GM18520 (cell line): ENCODE data around the gene CST6.
"Not testable (repeated sequence)": the region's sequence is repeated elsewhere in the genome, so short reads cannot be mapped to it uniquely, and the experiment has no call there.

Source experiments
- ATAC-seq: cut with Tn5 transposase; IDR thresholded peaks from one replicate; pipeline ENCODE4 v1.9.1; 2021; ENCODE audit not compliant: unreplicated experiment

Gene CST6

DNA sequence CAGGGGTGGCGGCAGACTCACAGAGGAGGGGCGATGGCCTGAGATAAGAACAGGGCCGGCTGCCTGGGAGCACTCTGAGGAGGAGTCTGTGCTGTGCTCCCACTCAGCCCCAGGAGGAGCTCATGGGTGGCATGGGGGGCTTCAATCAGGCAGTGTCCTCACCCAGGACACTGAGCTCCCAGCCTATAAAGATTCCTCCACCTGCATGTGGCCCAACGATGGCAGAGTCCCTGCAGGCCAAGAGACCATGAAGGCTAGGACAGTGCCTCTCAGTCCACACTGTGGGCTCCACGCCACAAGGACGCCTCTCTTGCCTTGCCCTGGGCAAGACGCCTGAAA lies 1.9 kb downstream of the CST6 start:
- no peak for ATAC-seq

DNA sequence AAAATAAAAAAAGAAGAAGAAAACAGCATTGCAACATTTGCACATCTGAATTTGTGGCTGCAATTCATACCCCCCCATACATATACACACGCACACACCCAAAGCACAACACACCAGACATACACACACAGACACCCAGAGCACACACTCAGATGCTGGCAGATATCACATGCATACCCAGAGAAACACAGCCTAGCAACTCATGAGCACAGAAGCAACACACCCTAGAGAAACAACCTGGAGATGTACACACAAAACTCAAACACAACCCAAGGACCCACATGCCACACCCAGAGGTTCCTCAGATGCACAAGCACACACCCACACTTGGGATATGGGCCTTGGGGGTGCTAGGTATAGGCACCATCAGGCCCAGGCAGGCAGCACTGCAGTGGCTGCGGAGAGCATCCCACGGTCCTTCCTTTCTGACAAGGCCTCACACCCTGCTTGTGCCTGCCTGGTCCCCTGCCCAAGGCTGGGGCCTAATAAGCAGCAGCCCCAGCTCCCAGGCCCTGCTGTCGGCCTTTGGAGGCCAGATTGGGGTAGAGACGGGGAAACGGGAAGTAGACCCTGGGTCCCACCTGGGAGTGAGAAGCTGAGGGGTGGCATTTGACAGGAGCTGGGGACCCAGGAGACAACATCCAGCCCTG lies 3.1 kb downstream of the CST6 start:
- no peak for ATAC-seq

DNA sequence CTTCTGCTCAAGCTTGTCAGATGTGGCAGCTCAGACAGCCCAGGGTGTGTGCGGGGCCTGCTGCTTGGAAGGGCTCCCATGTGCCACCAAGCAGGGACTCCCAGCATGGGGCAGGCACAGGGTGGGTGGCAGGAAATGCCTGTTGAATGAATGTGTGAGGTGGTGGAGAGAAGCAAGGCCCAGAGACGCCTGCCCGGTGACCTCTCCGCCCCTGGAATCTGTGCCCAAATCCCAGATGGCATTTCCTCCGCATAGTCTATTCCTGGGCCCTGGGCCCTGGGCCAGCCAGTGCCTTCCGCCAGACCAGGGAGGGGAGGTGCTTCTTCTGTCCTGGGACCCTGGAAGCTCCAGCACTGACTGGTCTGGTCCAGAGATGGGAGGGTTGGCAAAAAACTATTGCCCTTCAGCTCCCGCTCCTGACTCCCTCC lies 3.7 kb downstream of the CST6 start:
- no peak for ATAC-seq

- ATAC-seq, result no peak
Measured at GRCh38 chr11:66015936-66016792, 4.4 kb downstream of the CST6 start.

GRCh38 chr11:66016793-66017177 lies 5.0 kb downstream of the CST6 start:
- no peak for ATAC-seq

DNA sequence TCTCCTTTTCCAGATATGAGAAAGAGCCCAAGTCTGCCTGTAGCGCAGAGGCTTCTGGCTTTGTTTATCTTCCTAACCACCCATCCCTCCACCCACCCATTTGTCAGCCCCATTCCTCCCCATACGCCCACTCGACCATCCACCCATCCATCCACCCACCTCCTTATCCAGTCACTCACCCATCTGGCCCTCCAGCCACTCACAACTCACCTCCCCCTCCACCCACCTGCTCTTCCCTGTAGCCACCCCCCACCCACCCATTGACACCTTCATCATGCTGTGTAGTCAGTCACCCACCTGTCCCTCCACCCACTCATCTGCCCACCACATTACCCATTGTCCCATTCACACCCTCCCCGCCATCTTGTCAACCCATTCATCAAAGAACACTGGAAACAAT lies 5.5 kb downstream of the CST6 start:
- ATAC-seq, result no peak

- no peak for ATAC-seq
Measured at GRCh38 chr11:66020212-66020611, 8.4 kb downstream of the CST6 start.

DNA sequence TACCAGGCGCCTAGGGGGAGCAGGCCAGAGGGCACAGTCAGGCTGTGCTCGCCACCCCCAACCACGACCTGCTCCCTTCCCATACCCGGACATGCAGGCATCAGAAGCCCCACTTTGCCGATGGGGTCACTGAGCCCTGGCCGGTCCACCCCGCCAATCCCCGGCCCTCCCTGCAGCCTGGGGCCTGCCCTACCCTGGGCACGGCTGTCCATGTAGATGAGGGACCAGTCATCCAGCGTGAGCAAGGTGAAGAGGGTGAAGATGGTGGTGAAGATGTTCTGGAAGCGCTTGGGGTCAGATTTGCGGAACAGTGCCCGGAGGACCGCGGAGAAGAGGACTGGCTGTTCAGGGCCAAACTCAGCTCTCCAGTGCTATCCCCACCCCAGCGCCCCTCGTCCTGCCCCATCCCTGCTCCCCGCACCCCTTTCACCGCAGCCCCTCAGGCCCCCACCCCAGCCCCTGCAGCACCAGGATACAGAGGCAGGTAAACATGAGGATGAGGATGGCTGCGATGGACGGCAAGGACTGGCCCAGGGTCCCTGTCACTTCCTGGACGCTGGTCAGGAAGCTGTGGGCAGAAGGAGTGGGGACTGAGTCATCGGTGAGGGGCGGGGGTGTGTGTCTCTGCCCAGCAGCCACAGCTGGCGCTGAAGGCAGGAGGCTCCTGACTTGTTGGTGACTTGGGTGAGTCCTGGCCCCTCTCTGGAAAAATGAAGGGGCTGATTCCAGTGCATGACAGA lies 9.0 kb downstream of the CST6 start:
- no peak for ATAC-seq

DNA sequence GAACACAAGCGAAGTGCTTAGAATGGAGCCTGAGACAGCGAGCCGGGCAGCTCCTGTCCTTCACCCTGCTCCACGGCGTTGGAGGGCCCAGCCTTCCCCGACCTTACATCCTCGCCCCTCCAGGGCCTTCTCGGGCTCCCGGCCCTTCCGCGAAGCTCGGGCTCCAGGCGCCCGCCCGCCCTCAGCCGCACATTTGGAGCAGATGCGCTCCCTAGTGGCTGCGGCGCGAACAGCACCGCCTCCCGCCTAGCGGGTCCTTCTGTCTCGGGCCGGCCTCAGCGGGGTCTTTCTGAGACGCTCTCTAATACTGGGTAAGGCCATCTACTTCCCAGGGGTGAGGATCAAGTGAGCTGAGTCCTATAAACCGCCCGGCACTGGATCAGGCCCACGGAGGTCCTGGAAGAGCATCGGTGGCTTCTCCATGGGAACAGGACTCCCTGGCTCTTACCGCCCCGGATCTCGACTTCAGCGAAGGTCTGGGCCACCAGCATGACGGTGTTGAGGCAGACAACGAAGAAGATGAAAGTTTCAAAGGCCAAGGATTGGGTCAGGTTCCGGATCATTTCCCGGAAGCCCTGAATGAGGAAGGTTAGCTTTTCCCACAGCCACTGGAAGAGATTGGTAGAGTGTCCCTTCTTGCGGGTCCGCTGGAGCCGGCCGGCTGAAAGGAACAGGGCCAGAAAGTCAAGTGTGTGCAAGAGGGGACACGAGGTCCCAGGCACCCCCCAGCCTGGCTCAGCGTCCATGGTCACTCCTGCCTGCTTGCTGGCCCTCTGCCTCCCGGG lies 10.8 kb downstream of the CST6 start:
- ATAC-seq, result no peak

DNA sequence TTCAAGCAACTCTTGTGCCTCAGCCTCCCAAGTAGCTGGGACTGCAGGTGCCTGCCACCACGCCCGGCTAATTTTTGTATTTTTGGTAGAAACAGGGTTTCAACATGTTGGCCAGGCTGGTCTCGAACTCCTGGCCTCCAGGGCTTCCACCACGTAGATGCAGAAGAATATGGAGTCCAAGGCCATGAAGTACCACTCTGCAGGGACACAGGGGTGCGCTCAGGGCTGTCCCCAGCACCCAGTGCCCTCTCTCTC lies 11.3 kb downstream of the CST6 start:
- not testable (repeated sequence) for ATAC-seq

DNA sequence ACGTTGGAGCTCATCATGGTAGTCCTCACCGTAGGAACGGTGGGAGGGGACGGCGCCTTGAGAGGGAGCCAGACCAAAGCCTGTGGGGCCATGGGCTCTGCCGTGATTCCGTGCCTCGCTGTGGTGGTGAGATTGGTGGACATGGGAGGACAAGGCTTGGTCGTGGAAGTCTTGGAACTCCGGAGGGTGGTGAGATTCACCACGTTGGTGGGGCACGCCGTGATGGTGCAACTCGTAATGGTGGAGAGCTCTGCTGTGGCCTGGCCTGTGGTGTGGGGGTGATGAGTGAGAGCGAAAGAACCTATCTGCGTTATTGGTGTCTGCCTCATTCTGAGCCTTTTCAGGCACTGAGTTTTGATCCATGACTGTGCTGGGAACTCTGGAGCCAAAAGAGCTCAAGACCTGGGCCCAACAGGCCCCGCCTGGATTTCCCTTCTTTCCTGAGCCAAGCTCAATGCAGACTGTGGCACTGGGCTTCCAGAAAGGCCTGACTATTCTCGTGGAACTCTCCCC lies 14.3 kb downstream of the CST6 start, which contains the start of gene CATSPER1:
CATSPER1 (minus strand) TSS at position 463 of the 513 bp plus-strand sequence; CDS start at position 363, 100 bp downstream.
- ATAC-seq, result no peak

DNA sequence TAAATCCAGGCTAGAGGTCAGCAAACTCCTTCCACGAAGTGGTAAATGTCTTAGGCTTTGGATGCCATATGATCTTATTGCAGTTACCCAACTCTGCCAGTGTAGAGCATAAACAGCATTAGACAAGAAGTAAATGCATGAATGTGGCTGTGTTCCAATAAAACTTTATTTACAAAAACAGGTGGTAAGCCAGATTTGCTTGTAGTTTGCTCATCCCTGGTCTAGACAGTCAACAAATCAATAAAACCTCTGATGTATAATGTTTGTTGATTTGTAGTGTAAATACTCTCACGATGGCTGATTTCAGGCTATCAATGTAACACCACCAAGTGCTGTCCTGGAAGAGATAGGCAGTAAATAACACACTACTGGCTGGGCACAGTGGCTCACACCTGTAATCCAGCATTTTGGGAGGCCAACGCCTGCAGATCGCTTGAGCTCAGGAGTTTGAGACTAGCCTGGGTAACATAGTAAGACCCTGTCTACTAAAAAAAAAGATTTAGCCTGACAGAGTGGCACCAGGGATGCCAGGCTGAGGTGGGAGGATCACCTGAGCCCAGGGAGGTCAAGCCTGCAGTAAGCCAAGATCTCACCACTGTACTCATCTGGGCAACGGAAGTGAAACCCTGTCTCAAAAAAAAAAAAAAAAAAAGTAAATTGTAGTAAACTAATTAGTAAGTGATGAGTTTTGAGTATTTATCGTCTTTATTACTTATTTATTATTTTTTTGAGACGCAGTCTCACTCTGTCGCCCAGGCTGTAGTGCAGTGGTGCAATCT lies 21.3 kb downstream of the CST6 start:
- no peak for ATAC-seq

DNA sequence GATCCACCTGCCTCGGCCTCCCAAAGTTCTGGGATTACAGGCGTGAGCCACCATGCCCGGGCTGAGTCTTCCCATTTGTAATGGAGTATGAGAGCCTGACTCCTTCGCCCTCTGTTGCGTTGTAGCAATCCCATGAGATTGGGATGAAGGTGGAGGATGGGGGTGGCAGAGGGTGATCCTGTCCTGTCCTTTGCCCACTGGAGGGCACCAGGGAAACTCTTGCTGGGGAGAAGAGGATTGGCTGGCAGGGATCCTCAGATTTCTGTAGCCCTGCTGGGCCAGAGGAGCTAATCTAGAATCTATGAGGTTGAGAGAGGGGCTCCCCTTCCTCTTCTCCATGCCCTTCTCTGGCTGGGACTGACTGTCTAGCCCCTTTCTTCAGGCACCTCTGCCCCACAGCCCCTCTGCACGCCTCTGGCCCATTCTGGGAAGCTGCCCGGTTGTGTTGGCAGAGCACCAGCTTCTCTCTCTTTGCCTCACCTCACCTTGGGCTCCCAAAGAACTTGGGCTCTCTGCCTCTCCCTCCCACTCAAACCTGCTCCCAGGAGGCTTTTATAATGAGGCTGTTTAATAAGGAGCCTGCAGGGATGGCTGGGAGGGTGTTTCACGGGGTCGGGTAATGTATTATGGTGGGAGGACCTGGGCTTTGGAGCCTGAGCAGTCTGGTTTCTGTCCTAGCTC lies 24.0 kb downstream of the CST6 start:
- ATAC-seq, result no peak

DNA sequence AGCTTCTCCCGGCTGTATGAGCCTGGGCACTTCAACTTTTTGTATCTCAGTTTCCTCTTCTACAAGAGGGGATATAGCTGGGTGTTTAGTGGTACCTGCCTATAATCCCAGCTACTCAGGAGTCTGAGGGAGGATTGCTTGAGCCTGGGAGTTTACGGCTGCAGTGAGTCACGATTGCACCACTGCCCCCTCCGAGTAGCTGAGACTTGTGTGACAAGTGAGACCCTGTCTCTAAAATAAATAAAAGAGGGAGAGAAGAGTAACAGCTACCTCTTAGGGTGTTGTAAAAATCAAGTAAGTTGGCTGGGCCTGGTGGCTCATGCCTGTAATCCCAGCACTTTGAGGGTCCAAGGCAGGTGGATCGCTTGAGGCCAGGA lies 24.5 kb downstream of the CST6 start:
- no peak for ATAC-seq

DNA sequence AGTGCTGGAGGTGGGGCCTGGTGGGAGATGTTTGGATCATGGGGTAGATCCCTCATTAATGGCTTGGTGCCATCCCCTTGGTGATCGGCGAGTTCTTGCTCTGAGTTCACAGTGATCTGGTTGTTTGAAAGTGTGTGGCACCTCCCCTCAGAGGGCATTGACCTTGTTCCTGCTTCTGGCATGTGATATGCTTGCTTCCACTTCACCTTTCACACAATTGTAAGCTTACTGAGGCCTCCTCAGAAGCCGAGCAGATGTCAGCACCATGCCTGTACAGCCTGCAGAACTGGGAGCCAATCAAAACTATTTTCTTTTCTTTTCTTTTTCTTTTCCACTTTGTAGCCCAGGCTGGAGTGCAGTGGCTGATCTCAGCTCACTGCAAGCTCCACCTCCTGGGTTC lies 25.5 kb downstream of the CST6 start:
- no peak for ATAC-seq

- no peak for ATAC-seq
Measured at GRCh38 chr11:66039765-66040164, 28.0 kb downstream of the CST6 start.

- no peak for ATAC-seq
Measured at GRCh38 chr11:66042227-66042995, 30.6 kb downstream of the CST6 start.

DNA sequence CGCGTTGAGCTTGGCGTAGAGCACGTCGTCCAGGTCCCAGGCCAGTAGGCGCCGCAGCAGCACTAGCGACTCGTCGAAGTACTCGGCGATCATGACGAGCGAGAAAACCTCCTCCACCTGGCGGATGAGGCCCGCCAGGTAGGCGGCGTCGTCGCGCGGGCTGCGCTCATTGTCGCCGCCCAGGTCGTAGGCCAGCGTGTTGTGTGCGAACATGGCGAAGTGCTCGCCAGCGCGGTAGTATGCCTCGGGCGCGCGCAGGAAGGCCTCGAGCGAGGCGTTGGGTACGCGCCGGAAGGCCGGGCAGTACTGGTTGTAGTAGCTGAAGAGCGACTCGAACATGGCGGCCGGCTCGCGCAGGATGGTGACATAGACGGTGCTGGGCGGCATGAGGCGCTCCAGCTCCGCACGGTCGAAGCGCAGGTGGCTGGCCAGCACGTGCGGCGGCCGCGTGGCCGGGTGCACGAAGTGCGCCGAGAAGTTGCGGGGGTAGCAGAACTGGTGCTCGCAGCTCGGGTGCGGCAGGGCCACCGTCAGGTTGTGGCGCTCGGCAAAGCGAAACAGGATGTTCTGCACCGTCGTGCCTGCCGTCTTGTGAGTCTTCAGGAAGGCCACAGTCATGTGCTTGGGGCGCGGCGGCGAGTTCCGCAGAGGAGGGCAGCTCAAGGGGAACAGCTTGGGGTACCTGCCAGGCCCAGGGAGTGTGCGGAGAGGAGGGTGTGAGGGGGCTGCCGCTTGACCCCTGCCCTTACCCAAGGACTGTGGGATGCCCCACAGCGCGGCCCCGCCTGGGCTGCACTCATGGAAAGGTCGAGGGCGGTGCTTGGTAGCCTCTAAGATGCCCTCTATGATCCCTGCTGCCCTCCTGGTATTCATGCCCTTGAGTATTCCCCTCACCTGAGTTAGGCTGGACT lies 31.4 kb downstream of the CST6 start:
- no peak for ATAC-seq
